Activated CD8-positive, alpha-beta memory T cell treated with anti-CD3 and anti-CD28 coated beads for 36 hours (primary cell): ENCODE results near the gene GPSM1. TPM values are rescaled to one million over a fixed set of nuclear protein-coding genes. Genes with fewer than 3 reads are reported as not detected.

Experiments used
- CTCF ChIA-PET: fragments of 350-600 bp; sonication (Branson Sonifier 250); formaldehyde crosslinking; loops from one replicate; lab custom pipeline; 2021; ENCODE audit warnings: antibody characterized with exemption; lab: Charles Lee
- POLR2A ChIA-PET: fragments of 350-600 bp; sonication (Branson Sonifier 250); formaldehyde crosslinking; loops from one replicate; lab custom pipeline; 2021; ENCODE audit warnings: antibody characterized with exemption; lab: Charles Lee
- total RNA-seq, 2 experiments: library from RNA; stranded (reverse); gene quantifications; one replicate each; pipeline ENCODE4 v1.2.3, GENCODE V29; 2021

GPSM1 gene
- total RNA-seq, 2 experiments from 2014 or later, result 7.5 to 8.6 TPM

DNA sequence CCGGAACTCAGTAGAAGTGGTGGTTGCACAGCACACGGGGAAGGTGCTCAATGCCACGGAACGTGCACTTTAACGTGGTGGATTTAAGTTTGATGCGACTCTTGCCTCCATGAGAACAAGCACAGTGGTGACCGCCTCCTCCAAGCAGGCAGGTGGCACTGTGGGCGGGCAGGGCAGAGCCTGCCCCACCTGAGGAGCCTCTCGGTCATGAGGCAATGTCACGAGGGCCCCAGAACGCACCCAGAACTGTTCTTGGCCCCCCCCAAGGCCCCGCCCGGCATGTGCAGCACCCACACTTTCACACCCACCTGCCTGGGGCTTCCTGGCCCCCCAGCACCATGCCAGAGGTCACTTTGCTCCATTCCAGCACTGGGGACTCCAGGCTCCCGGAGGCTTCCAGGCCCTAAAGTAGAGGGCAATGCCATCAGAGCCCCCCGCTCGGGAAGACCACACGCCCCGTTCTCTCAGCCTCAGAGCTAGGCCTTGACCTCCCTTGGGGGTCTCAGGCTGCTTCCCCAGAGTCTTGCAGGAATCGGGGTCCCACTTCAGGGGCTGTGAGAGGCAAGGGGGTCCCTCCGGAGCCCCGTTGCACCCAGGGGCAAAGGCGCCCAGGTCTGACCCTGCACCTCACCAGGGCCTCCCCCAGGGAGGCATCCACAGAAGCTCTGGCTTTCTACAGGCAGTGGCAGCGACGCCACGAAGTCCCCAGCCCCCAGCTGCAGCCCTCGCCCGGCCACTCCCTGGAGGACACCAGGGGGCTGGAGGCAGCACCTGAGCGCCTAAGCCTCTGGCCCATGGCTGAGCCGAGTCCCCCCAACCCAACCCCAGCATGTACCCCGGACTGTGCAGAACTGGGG, 37.5 kb upstream of the GPSM1 start:
- ChIA-PET POLR2A (no interaction called here), CTCF (no interaction called here)

DNA sequence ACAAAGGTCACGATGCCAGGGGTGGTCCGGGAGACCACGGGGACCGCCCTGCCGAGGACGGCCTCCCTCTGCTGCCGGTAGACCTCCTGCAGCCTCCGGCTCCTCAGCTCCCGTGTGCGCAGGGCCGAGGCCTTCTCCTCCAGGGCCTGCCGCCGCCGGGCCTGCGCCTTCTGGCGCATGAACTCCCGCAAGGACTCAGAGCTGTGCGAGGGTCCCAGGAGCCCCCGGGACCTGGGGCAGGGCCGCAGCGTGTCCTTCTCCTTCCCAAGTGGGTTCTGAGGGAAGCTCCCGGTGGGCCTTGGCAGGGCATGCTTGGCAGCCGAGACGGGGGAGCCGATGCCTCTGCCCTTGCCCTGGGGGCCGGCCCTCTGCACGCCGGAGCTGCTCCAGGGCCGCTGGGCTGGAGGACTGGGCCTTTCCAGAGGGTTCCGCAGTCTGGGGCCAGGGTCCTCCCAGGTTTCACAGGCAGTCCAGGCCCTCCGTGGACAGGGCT, 36.8 kb upstream of the GPSM1 start:
- ChIA-PET CTCF (no interaction called here), POLR2A (no interaction called here)

DNA sequence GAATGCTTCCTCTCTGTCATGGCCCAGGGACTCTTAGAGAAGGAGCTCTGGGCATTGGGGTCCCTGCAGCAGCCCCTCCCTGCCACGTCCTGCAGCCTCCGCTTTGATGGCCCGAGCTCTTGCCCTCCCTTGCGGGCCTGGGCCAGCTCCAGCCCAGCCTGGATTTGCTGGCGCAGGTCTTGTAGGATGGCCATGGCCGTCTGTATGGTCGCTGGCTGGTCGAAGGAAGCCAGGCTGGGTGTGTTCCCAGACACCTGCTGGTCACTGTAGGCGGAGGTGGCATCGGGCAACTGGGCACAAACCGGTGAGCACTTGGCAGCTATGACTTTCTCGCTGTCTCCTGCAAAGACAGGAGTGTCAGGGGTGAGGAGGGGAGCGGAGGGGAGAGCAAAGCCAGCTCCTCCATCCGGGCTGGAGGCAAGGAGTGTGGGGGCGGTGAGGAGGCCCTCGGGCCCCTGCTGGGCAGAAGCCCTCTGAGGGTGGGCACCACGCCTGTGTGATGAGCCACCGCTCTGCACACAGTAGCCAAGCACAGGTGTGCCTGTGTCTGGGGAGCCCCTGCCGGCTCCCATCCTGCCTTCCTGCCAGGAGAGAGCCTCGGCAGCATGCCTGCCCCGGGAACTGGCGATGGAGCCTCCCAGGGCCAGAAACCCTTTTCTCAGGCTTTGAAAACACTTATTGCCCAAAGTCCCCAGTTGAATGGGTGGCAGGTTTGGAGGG, 35.9 kb upstream of the GPSM1 start:
- ChIA-PET POLR2A (no interaction called here), CTCF (no interaction called here)

DNA sequence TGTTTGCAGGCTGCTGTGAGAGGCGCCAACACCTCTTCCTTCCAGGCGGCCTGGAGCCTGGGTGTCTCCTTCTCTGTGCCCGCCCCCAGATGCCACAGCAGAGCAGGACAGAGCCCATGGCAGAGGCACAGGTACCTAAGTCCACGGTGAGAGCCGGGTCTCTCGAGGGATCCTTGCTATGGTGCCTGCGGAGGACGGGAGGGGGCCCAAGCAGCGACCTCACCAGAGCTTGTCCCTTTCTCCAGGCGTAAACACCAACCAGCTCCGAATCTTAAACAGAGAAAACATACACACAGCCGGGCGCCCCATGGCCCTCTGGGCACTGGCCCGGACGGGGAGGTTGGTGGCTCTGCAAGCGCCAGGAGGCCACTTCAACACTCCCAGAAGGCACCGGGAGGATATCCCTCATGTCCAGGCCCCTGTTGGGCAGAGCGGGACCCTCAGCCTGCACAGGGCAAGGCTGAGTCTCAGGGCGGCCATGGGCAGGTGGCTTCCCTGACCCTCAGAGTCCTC, 35.3 kb upstream of the GPSM1 start:
- POLR2A ChIA-PET, result no interaction called here
- CTCF ChIA-PET, result no interaction called here

DNA sequence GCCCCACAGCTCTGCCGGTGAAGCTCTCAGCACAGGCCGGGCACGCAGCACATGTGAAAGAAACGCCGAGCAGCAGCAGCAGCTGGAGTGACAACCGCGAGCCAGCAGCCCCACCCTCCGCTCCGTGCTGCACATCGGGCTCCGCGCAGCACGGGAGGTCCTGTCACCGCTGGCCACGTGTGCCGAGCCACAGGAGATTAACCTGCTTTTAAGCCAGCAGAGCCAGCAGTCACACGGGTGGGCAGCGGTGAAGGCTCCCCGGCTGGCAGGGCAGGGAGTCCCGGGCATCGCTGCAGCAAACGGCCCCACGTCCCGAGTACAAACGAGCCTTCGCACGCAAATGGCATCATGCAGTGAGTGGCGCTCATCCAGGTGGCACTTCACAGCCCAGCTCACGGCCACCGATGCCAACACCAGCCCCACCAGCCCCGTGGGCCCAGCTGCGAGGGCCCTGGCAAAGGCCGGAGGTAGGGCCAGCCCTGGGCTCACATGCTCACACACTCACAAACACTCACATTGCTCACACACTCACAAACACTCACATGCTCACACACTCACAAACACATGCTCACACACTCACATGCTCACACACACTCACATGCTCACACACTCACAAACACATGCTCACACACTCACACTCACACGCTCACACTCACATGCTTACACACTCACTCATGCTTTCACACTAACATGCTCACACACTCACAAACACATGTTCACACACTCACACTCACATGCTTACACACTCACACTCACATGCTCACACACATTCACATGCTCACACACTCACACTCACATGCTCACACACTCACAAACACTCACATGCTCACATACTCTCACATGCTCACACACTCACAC, 34.5 kb upstream of the GPSM1 start:
- POLR2A ChIA-PET, result no interaction called here
- CTCF ChIA-PET, result no interaction called here

DNA sequence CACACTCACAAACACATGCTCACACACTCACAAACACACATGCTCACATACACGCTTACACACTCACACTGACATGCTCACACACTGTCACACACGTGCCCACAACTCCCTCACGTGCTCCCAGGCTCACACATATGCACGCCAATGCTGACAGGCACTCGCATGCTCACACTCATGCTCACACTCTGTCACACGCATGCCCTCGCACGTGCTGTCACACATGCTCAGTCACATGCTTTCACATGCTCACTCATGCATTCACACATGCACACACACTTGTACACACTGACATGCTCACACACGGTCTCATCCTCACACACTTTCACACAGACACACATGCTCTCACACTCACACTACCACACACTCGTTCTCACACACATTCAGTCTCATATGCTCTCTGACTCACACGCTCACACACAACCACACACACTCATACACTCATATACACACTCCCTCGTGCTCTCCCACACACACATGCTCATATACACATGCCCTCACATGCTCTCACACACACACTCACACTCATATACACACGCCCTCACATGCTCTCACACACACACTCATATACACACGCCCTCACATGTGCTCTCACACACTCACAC, 33.8 kb upstream of the GPSM1 start:
- ChIA-PET CTCF (no interaction called here), POLR2A (no interaction called here)

DNA sequence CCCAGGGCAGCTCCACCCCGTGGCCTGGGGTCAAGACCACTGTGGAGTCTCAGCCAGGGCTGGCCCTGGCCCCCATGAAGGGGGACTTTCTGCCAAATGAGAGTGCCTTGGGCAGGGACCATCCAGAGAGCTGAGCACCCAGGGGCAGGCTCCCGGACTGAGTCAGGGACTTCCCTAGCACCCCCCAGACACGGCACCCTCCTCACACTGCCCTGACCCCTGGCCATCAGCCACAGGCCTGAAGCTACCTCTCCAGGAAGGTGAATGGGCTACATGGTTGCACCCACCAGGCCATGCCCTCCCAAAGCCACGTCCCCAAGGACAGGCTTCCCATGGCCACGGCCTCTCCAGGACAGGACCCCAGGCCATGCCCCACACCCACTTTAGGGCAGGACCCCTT, 32.9 kb upstream of the GPSM1 start:
- POLR2A ChIA-PET, result no interaction called here
- CTCF ChIA-PET, result interaction anchor here (1.2 kb wide), 1 partner anchor 11 kb away, joined by 4 read pairs; no protein-coding TSS in a partner anchor

DNA sequence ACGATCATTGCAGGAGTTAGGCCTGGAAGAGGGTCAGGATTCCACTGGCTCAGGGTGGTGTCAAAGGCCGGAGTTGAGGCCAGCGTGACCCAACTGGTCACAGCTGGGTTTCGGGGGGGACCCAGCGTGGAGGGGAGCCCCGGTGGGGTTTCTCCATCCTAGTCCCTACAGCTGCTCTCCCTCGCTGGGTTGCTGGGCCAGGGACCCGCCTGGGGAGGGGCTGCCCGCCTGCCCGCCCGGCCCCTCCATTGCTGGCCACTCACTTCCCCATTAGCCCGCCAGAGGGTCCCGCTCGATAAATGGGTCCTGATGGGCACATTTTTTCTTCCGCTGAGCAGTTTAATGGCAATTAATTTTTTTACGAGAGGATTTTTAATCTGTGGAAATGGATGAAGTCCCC, 32.3 kb upstream of the GPSM1 start:
- POLR2A ChIA-PET, result no interaction called here
- CTCF ChIA-PET, result interaction anchor here (1.2 kb wide), 1 partner anchor 12 kb away, joined by 4 read pairs; no protein-coding TSS in a partner anchor

DNA sequence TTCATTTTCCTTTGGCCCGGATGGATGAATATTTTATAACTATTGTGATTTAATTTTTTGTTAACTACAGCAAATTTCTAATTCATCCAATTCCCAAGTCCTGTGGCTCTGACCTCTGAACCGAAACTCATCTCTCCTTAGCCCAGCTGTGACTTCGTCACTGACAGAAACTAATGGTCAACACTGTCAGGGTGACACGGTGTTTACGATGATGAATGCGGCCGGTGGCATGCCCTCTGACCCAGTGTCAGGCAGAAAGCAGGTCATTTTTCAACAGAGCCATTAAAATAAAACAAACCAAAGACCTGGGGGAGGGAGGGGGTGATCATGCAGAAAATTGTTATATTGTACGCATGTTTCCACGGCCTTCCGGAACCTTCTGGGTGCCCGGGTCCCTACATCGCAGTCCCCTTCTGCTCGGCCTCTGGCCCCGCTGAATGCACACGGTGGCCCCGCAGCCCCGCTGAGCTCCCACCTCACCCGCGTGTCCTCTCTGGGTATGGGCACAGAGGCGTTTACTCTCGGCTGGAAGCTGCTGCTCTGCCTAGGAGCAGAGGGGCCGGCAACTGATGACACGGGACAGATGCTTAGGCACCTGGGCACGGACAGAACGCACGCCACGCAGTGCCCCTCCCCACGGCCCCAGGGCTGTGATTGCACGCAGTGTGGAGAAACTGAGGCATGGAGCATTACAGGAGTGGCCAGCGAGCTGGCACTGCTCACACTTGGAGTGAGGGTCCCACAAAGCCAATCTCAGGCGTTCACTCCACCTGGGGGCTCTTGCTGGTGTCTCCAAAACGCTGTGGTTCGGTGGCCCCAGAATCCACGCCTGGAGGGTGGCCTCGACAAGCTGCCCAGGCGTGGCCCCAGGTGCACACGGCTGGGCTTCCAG, 31.6 kb upstream of the GPSM1 start:
- ChIA-PET CTCF (interaction anchor here (1.2 kb wide), 1 partner anchor 12 kb away, joined by 4 read pairs; no protein-coding TSS in a partner anchor), POLR2A (no interaction called here)

DNA sequence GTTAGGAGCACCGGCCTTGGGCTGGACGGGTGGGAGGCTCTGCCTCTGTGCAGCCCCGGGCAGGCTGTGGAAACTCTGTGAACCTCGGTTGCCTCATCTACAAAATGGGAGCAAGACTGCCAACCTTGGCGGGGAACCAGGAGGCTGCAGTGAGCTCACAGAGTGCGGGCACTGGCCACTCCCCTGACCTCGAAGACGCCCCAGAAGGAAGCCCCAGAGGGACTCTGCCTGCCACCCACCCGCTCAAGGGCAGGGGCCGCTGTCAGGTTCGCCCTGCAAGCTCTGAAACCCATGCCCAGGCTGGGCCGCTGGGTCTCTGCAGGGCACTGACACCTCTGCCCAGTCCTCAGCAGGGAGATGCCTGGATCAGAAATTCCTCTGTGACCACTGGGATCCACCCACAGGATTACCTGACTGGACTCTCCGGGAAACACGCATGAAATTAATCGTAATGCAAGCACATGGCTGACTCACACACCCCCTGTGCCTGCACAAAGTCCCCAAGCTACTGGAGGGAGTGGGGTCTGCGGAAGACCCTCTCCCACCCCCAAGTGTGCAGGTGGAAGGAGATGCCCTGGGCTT, 30.8 kb upstream of the GPSM1 start:
- ChIA-PET CTCF (no interaction called here), POLR2A (no interaction called here)

DNA sequence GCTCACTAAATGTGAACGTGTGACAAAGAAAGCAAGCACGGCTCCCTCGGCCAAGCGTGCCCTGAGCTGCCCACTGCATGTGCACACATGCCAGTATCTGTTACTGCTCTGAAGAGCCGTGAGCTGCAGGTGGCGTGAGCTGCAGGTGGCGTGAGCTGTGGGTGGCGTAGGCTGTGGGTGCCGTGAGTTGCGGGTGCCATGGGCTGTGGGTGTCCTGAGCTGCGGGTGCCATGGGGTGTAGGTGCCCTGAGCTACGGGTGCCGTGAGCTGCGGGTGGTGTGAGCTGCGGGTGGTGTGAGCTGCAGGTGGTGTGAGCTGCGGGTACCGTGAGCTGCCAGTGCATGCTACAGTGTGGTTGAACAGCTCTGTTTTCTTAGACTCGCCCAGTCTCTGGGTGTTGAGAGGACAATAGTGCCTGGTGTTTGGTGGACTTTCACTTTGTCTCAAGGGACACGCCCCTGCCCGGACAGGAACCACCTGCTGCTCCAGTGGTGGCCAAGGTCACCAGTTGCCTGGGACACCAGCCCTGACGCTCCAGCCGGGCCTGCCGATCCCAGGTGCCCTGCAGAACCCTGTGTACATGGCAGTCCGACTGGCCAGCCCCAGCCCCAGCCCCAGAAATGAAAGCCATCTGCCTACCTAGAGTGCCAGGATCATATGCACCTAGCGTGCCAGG, 30.2 kb upstream of the GPSM1 start:
- CTCF ChIA-PET, result no interaction called here
- POLR2A ChIA-PET, result no interaction called here

DNA sequence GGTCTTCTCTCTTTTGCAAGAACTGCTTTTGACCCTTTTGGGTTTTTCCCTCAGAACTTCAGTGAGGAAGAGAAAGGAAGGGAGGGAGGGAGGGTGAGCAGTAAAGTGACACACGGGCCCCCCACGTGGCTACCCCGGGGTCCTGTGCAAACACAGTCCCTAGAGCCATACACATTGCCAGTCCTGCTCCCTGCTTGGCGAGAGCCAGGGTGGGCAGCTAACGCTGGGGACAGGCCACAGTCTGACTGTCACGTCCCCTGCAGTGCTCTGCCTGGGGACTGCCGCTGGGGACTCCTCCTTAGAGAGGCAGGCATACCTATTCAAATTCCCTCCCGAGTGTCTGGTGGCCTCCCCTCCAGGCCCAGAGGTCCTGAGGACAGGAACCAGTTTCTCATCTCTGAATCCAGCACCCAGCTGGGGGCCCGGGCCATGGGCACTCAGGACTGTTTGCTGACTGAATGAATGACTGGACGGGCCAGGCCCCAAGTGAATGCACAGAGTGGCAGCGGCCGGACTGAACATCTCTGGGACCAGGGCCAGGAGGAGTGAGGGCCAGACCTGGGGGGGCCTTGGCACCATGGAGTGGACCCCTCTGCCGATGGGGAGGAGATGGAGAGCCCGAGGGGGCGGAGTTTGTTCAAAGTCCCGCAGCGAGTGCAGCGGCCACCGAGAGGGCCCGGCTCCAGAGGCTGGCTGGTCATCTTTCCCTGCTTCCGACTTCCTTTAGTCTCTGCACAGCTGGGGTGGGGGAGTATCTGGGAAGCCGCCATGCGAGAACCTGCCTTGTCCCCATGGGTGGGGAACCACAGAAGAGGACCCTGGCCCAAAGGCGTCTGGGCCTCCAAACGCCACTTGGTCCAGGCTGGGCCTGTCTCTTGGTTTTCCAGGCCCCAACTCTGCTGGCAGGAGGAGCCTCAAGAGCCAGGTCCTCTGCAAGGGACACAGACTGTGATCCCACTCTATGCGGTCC, 29.3 kb upstream of the GPSM1 start:
- CTCF ChIA-PET, result no interaction called here
- POLR2A ChIA-PET, result no interaction called here

DNA sequence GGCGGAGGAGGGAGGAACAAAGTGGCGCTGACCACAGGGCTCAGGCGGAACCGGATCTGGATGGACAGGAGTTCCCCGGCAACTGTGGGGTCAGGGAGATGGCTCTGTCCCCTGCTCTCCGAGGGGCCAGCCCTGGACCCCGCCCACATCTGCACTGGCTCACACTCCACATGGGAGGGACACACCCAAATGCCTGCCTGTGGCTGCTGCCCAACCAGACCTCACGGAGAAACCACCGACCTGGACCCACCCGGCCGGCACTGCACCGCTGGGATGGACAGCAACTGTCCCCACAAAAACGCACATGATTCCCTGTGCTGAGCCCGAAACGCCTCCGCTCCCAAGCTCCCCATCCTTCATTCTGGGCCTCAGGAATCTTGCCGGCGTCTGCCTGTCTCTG, 28.2 kb upstream of the GPSM1 start:
- POLR2A ChIA-PET, result no interaction called here
- CTCF ChIA-PET, result no interaction called here

DNA sequence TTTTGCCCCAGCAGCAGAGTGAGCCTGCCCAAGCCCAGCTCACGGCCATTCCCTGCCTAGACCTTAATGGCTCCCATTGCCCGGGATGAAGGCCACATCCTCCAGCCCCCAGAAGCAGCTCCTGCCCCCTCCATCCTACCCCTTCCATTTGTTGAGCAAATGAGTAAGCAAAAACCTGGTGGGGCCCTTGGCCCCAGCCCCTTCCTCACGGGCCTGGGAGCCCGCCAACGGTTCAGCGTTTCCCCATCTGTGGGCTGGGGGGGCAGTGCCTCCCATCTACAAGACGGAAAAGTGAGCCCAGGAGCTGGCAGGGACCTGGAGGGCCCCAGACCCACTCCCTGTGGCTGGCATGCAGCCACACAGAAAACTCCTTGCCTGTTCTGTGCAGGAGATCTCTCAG, 27.8 kb upstream of the GPSM1 start:
- ChIA-PET POLR2A (no interaction called here), CTCF (no interaction called here)

DNA sequence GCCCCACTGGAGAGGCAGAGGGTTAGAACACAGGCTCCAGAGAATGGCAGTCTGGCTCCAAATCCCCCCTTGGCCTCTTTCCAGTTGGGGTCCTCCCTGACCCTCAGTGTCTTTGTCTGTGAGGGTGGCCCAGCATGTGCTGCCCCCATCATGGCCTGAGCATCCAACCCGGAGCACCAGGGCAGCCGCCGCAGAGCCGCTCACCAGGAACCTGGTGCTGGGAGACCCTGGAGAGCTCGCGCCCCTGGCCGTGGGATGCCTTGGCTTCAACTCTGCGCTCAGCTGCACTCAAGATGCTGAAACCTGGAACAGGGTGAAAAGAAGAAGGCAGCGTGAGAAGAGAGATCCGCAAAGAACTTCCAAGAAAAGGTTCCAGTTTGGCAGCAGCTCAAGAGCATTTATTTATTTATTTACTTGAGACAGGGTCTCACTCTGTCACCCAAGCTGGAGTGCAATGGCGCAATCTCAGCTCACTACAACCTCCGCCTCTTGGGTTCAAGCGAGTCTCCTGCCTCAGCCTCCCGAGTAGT, 27.3 kb upstream of the GPSM1 start:
- ChIA-PET POLR2A (no interaction called here), CTCF (interaction anchor here (0.6 kb wide), 1 partner anchor 1539 kb away, joined by 5 read pairs; no protein-coding TSS in a partner anchor)

DNA sequence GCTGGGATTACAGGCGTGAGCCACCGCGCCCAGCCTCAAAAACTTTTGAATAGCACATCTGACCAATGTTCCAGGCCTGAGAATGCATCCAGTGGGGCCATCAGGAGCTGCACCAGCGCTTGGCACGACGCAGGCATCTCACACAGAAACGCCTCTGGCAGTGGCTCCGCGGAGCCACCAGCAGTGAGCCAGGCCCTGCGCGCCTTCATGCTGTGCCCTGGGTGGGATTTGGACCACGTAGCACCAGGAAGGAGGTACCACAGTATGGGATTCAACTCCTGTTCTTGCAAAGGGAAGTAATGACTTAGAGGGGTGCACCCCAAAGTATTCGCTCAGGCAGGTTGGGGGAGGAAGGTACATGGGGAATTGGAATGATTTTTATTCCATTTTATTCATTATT, 26.5 kb upstream of the GPSM1 start:
- ChIA-PET POLR2A (no interaction called here), CTCF (no interaction called here)
